ENCODE data around the gene FASN. TPM values are rescaled to one million over a fixed set of nuclear protein-coding genes. Genes with fewer than 3 reads are reported as not detected.

The FASN gene
- total and polyA plus RNA-seq, 2 donors (not counting 1 experiment from before 2014, with no cell fraction given): 19.4 to 35.6 TPM

DNA sequence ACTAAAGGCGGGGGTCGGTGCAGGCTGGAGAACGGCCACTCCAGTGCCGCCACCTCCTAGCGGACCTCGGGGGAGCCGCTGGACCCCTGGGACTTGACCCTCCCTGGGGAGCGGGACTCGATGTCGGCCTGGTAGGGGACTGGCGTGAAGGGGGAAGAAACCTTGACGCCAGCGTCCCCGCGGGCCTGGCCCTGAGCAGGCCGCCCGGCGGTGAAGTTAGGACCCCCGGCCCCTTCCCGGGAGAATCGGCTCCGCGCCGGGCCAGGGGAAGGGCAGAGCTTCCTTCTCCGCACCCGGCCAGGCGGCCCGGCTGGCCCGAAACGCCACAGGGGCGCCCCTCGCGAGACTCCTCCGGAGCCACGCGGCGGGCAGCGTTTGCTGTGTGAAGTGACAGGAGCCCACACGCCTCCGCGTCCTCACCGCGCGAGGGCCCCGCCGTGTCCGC is 32.8 kb downstream of the FASN start:
- POLR2A ChIA-PET: interaction anchor here (0.6 to 1.4 kb wide), 4 partner anchors 15 to 86 kb away, joined by 3 to 4 read pairs (median 4); partner anchors contain the start of gene DCXR
- Mint-ChIP-seq H3K27ac (peak overlapping the region; percentile 53), H3K4me3 (peak overlapping the region; percentile 69), H3K9me3 (ENCODE audit: insufficient read depth) (no peaks in the 10 kb centered on the region), H3K4me1 (peaks cover 15% of the 10 kb centered on the region), H3K27me3 (no peaks in the 10 kb centered on the region)
- H3K27ac ChIP-seq (ENCODE audit: low read length in 2 of 2): peak overlapping the region in 1 of 2 donors; percentile 73
- DNase-seq: no peak
- H3K4me3 ChIP-seq (ENCODE audit: control extremely low read depth in 1 of 5, extremely low read depth in 1 of 5, insufficient read depth in 1 of 5, low read depth in 2 of 5, low read length in 4 of 5): peak overlapping the region; percentile 18 to 76 (median 64)
- peaks cover 16 to 26% of the 10 kb centered on the region in 2 donors for H3K4me1 ChIP-seq (ENCODE audit: control insufficient read depth in 2 of 2, insufficient read depth in 2 of 2, low read length in 2 of 2)
- no peaks in the 10 kb centered on the region for H3K9me3 ChIP-seq (ENCODE audit: control extremely low read depth in 1 of 3, control insufficient read depth in 2 of 3, insufficient read depth in 1 of 3, low read length in 2 of 3)
- H3K27me3 ChIP-seq (replicated peaks in 1 of 4; ENCODE audit: control extremely low read depth in 1 of 4, control insufficient read depth in 3 of 4, insufficient read depth in 4 of 4, low read length in 3 of 4): no peaks in the 10 kb centered on the region
- under 1% methylated on average over 47 of the region's 47 CpGs for WGBS (ENCODE audit: insufficient coverage)
- TF ChIP-seq, protein P1, sequence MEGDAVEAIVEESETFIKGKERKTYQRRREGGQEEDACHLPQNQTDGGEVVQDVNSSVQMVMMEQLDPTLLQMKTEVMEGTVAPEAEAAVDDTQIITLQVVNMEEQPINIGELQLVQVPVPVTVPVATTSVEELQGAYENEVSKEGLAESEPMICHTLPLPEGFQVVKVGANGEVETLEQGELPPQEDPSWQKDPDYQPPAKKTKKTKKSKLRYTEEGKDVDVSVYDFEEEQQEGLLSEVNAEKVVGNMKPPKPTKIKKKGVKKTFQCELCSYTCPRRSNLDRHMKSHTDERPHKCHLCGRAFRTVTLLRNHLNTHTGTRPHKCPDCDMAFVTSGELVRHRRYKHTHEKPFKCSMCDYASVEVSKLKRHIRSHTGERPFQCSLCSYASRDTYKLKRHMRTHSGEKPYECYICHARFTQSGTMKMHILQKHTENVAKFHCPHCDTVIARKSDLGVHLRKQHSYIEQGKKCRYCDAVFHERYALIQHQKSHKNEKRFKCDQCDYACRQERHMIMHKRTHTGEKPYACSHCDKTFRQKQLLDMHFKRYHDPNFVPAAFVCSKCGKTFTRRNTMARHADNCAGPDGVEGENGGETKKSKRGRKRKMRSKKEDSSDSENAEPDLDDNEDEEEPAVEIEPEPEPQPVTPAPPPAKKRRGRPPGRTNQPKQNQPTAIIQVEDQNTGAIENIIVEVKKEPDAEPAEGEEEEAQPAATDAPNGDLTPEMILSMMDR (IDR thresholded peaks at IDR 0.05): no peak
- TF ChIP-seq EZH2 (IDR thresholded peaks at IDR 0.05; ENCODE audit: borderline replicate concordance, insufficient read depth, low read depth, low read length, poor library complexity, severe bottlenecking): no peak
- H3K79me2 ChIP-seq (ENCODE audit: control insufficient read depth, insufficient read depth, low read length): peaks cover 12% of the 10 kb centered on the region
- peaks cover 8% of the 10 kb centered on the region for H4K20me1 ChIP-seq (ENCODE audit: control insufficient read depth, insufficient read depth, low read length, poor library complexity, severe bottlenecking)
- ATAC-seq (ENCODE audit: low read depth): peak; percentile 51
- H2AFZ ChIP-seq (ENCODE audit: insufficient read depth, low read depth, low read length, poor library complexity, severe bottlenecking): peak overlapping the region; percentile 100
- H3K36me3 ChIP-seq (replicated peaks in 1 of 2; ENCODE audit: control extremely low read depth in 1 of 2, control insufficient read depth in 1 of 2, extremely low read depth in 1 of 2, insufficient read depth in 2 of 2, low read length in 1 of 2): peaks cover 0 to 15% of the 10 kb centered on the region in 2 experiments
- peak overlapping the region; percentile 85 for H3K4me2 ChIP-seq (replicated peaks; ENCODE audit: low read depth, low read length, poor library complexity, severe bottlenecking)
- intact Hi-C loops (cut with micrococcal nuclease): loop anchor here (1.0 kb wide), 1 partner anchor 33 kb away; the partner anchor contains the start of gene FASN
- CTCF ChIA-PET: interaction anchor here (1.0 to 1.3 kb wide), 3 partner anchors 10 to 41 kb away, joined by 3 to 4 read pairs (median 3); partner anchors contain the start of gene DCXR
- peak overlapping the region; percentile 75 for H3K9ac ChIP-seq (ENCODE audit: low read length)

All from B cell (primary cell).